ENCODE measurements around the gene E2F4. TPM values are rescaled to one million over a fixed set of nuclear protein-coding genes. Genes with fewer than 3 reads are reported as not detected.
A peak's percentile ranks its signal among the peaks of the same experiment; 100 is the strongest.

The E2F4 gene
- total and polyA plus RNA-seq, 9 of the 15 experiments (the other 6 are each of a cell fraction or from before 2014, with no cell fraction given) = 9.7 to 139 (median 106) TPM

DNA sequence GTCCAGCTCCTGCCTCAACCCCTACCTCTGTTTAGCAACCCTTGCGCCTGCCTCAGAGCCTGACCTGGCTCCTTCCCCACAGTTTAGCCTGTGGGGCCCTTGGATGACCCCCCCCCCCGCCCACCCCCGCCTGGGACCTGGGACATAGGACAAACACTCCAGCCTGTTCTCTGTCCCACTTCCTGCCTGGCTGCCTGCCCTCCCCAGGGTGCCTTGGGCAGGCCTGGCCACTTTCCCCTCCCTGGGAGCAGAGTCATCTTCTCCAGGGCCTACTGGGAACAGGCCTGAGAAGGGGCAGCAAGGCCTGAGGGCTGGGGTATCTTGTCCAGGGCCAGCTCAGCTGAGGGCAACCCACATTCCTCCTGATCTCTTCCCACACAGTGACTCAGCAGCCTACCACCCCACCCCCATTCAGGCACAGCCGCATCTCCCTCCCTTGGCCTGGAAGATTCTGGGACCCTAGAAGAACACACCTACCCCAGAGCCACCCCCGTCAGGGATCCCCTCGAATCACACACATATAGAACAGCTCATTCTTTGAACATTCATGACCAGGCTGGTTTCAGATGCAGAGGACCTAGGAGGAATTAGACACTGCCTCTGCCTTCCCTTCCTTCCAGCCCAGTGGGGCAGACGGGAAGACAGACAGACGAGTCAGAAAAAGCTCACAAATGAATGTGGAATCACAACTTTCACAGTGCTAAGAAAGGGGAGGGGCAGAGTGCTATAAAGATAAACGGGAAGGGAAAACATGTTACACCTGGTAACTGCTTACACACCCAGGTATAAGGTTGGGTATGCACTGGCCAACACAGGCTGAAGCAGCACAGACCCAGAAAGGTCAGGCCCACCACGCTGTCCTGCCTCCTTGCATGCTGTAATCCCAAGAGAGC is 49.3 kb downstream of the E2F4 start (continued):
- TF ChIP-seq CSDE1 (IDR thresholded peaks at IDR 0.05) (no peak), MAFK (IDR thresholded peaks at IDR 0.05; ENCODE audit: low read length) (peak; percentile 76), GATA2 (CRISPR knock-in tag; IDR thresholded peaks at IDR 0.05) (no peak), C11orf30 (IDR thresholded peaks at IDR 0.05; ENCODE audit: low read depth) (peak; percentile 94), PPARD (CRISPR knock-in tag; IDR thresholded peaks at IDR 0.05) (no peak), NR1H2 (CRISPR knock-in tag; IDR thresholded peaks at IDR 0.05) (no peak), RNF2 (IDR thresholded peaks at IDR 0.05) (peak; percentile 48; the same call in 1 of the 2 replicates), TCF7L2 (IDR thresholded peaks at IDR 0.05; ENCODE audit: low read depth, low read length) (no peak), ZNF347 (CRISPR knock-in tag; IDR thresholded peaks at IDR 0.05; ENCODE audit: low read depth) (no peak), HSF4 (CRISPR knock-in tag; IDR thresholded peaks at IDR 0.05; ENCODE audit: borderline replicate concordance) (no peak), POU5F1 (IDR thresholded peaks at IDR 0.05; ENCODE audit: borderline replicate concordance, low read depth, low read length, partially characterized antibody) (no peak), ZNF696 (CRISPR knock-in tag; conservative IDR thresholded peaks at IDR 0.05) (no peak), NCOA4 (IDR thresholded peaks at IDR 0.05; ENCODE audit: partially characterized antibody) (no peak), HEY1 (CRISPR knock-in tag; IDR thresholded peaks at IDR 0.05; ENCODE audit: borderline replicate concordance) (no peak), DPF2 (IDR thresholded peaks at IDR 0.05) (peak; percentile 81), MCM5 (IDR thresholded peaks at IDR 0.05; ENCODE audit: low read depth) (no peak), ARNT (IDR thresholded peaks at IDR 0.05) (no peak), SMARCC2 (IDR thresholded peaks at IDR 0.05; ENCODE audit: low read depth) (peak; percentile 41; the same call in 1 of the 2 replicates)
- TF ChIP-seq, protein P1, sequence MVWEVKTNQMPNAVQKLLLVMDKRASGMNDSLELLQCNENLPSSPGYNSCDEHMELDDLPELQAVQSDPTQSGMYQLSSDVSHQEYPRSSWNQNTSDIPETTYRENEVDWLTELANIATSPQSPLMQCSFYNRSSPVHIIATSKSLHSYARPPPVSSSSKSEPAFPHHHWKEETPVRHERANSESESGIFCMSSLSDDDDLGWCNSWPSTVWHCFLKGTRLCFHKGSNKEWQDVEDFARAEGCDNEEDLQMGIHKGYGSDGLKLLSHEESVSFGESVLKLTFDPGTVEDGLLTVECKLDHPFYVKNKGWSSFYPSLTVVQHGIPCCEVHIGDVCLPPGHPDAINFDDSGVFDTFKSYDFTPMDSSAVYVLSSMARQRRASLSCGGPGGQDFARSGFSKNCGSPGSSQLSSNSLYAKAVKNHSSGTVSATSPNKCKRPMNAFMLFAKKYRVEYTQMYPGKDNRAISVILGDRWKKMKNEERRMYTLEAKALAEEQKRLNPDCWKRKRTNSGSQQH (CRISPR knock-in tag; IDR thresholded peaks at IDR 0.05) = no peak
- TF ChIP-seq, protein P2, sequence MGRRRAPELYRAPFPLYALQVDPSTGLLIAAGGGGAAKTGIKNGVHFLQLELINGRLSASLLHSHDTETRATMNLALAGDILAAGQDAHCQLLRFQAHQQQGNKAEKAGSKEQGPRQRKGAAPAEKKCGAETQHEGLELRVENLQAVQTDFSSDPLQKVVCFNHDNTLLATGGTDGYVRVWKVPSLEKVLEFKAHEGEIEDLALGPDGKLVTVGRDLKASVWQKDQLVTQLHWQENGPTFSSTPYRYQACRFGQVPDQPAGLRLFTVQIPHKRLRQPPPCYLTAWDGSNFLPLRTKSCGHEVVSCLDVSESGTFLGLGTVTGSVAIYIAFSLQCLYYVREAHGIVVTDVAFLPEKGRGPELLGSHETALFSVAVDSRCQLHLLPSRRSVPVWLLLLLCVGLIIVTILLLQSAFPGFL (CRISPR knock-in tag; IDR thresholded peaks at IDR 0.05) = no peak
- TF ChIP-seq, protein P3, sequence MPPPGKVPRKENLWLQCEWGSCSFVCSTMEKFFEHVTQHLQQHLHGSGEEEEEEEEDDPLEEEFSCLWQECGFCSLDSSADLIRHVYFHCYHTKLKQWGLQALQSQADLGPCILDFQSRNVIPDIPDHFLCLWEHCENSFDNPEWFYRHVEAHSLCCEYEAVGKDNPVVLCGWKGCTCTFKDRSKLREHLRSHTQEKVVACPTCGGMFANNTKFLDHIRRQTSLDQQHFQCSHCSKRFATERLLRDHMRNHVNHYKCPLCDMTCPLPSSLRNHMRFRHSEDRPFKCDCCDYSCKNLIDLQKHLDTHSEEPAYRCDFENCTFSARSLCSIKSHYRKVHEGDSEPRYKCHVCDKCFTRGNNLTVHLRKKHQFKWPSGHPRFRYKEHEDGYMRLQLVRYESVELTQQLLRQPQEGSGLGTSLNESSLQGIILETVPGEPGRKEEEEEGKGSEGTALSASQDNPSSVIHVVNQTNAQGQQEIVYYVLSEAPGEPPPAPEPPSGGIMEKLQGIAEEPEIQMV (tag; conservative IDR thresholded peaks at IDR 0.05; ENCODE audit: low read depth) = no peak
- TF ChIP-seq, protein P4, sequence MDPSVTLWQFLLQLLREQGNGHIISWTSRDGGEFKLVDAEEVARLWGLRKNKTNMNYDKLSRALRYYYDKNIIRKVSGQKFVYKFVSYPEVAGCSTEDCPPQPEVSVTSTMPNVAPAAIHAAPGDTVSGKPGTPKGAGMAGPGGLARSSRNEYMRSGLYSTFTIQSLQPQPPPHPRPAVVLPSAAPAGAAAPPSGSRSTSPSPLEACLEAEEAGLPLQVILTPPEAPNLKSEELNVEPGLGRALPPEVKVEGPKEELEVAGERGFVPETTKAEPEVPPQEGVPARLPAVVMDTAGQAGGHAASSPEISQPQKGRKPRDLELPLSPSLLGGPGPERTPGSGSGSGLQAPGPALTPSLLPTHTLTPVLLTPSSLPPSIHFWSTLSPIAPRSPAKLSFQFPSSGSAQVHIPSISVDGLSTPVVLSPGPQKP (CRISPR knock-in tag; IDR thresholded peaks at IDR 0.05) = no peak
- TF ChIP-seq, protein P5, sequence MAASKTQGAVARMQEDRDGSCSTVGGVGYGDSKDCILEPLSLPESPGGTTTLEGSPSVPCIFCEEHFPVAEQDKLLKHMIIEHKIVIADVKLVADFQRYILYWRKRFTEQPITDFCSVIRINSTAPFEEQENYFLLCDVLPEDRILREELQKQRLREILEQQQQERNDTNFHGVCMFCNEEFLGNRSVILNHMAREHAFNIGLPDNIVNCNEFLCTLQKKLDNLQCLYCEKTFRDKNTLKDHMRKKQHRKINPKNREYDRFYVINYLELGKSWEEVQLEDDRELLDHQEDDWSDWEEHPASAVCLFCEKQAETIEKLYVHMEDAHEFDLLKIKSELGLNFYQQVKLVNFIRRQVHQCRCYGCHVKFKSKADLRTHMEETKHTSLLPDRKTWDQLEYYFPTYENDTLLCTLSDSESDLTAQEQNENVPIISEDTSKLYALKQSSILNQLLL (CRISPR knock-in tag; IDR thresholded peaks at IDR 0.05; ENCODE audit: borderline replicate concordance) = no peak
